Measurements from ENCODE around the gene PPFIA2.

Gene PPFIA2

GRCh38 chr12:81450920-81451739 lies 308.0 kb downstream of the PPFIA2 start:
- DNase-seq (ENCODE audit: low spot score): peak; percentile 51

- no peak for DNase-seq (ENCODE audit: low spot score)
Measured at GRCh38 chr12:81441629-81442028, 317.5 kb downstream of the PPFIA2 start.

GRCh38 chr12:81440001-81440400 lies 319.1 kb downstream of the PPFIA2 start:
- no peak for DNase-seq (ENCODE audit: low spot score)

- DNase-seq (ENCODE audit: low spot score): no peak
Measured at GRCh38 chr12:81439344-81439743, 319.8 kb downstream of the PPFIA2 start.

- DNase-seq (ENCODE audit: low spot score): no peak
Measured at GRCh38 chr12:81417056-81417455, 342.1 kb downstream of the PPFIA2 start.

GRCh38 chr12:81416571-81416970 lies 342.6 kb downstream of the PPFIA2 start:
- DNase-seq (ENCODE audit: low spot score): no peak

- no peak for DNase-seq (ENCODE audit: low spot score)
Measured at GRCh38 chr12:81414441-81414840, 344.7 kb downstream of the PPFIA2 start.

GRCh38 chr12:81412940-81413339 lies 346.2 kb downstream of the PPFIA2 start:
- no peak for DNase-seq (ENCODE audit: low spot score)

GRCh38 chr12:81403348-81403747 lies 355.8 kb downstream of the PPFIA2 start:
- DNase-seq (ENCODE audit: low spot score): no peak

GRCh38 chr12:81401241-81401640 lies 357.9 kb downstream of the PPFIA2 start:
- DNase-seq (ENCODE audit: low spot score): no peak

GRCh38 chr12:81400024-81400423 lies 359.1 kb downstream of the PPFIA2 start:
- DNase-seq (ENCODE audit: low spot score): no peak

GRCh38 chr12:81395431-81395830 lies 363.7 kb downstream of the PPFIA2 start:
- no peak for DNase-seq (ENCODE audit: low spot score)

GRCh38 chr12:81389550-81390099 lies 369.5 kb downstream of the PPFIA2 start:
- DNase-seq (ENCODE audit: low spot score): no peak

- DNase-seq (ENCODE audit: low spot score): no peak
Measured at GRCh38 chr12:81386101-81386500, 373.0 kb downstream of the PPFIA2 start.

GRCh38 chr12:81381951-81382350 lies 377.2 kb downstream of the PPFIA2 start:
- no peak for DNase-seq (ENCODE audit: low spot score)

- DNase-seq (ENCODE audit: low spot score): no peak
Measured at GRCh38 chr12:81378601-81379285, 380.4 kb downstream of the PPFIA2 start.

- DNase-seq (ENCODE audit: low spot score): no peak
Measured at GRCh38 chr12:81377771-81378170, 381.4 kb downstream of the PPFIA2 start.

GRCh38 chr12:81375969-81376368 lies 383.2 kb downstream of the PPFIA2 start:
- DNase-seq (ENCODE audit: low spot score): no peak

GRCh38 chr12:81370456-81370855 lies 388.7 kb downstream of the PPFIA2 start:
- no peak for DNase-seq (ENCODE audit: low spot score)

- DNase-seq (ENCODE audit: low spot score): no peak
Measured at GRCh38 chr12:81369175-81369574, 390.0 kb downstream of the PPFIA2 start.

GRCh38 chr12:81365284-81365683 lies 393.9 kb downstream of the PPFIA2 start:
- no peak for DNase-seq (ENCODE audit: low spot score)

GRCh38 chr12:81360916-81361315 lies 398.2 kb downstream of the PPFIA2 start:
- no peak for DNase-seq (ENCODE audit: low spot score)

GRCh38 chr12:81359736-81360135 lies 399.4 kb downstream of the PPFIA2 start:
- no peak for DNase-seq (ENCODE audit: low spot score)

All from SW480 (cell line).